Lung (tissue), 12 donors: ENCODE data around the gene CCDC34. TPM values are rescaled to one million over a fixed set of nuclear protein-coding genes. Genes with fewer than 3 reads are reported as not detected.
A peak's percentile ranks its signal among the peaks of the same experiment; 100 is the strongest.

Source experiments
- ATAC-seq: fragments of 200-7000 bp; cut with Tn5 transposase; one replicate; pipeline ENCODE4 v1.9.1; 2020; ENCODE audit warnings: moderate number of reproducible peaks; ENCODE audit not compliant: insufficient read depth, low FRiP score
- DNase-seq, 3 donors: peaks; one replicate each; pipeline ENCODE4 v3.0.0-alpha.2; 2013 to 2017
- H3K27ac ChIP-seq, 2 donors: one replicate each; pipeline ENCODE4 v1.5.1; 2013; ENCODE audit warnings: mild to moderate bottlenecking in 2 of 2, moderate library complexity in 2 of 2, control low read depth in 1 of 2, inconsistent platforms in 1 of 2, low read depth in 1 of 2, low read length in 1 of 2
- H3K27me3 ChIP-seq, 3 donors: one replicate each; pipeline ENCODE4 v1.5.1; 2013; ENCODE audit warnings: low read length in 2 of 3; ENCODE audit not compliant: control insufficient read depth in 3 of 3, insufficient read depth in 3 of 3
- H3K36me3 ChIP-seq, 4 donors: one replicate each; pipeline ENCODE4 v1.5.1; 2013; ENCODE audit warnings: low read length in 4 of 4, mild to moderate bottlenecking in 1 of 4, moderate library complexity in 1 of 4; ENCODE audit not compliant: control insufficient read depth in 4 of 4, insufficient read depth in 4 of 4
- H3K4me1 ChIP-seq, 5 donors: one replicate each; pipeline ENCODE4 v1.5.1; 2013; ENCODE audit warnings: low read length in 5 of 5, mild to moderate bottlenecking in 2 of 5, moderate library complexity in 1 of 5; ENCODE audit not compliant: control insufficient read depth in 5 of 5, insufficient read depth in 5 of 5
- H3K4me3 ChIP-seq: one replicate; pipeline ENCODE4 v1.5.1; 2013; ENCODE audit warnings: mild to moderate bottlenecking, control low read depth, moderate library complexity
- H3K9ac ChIP-seq, 2 donors: one replicate each; pipeline ENCODE4 v1.5.1; 2013; ENCODE audit warnings: low read length in 2 of 2, control low read depth in 1 of 2; ENCODE audit not compliant: insufficient read depth in 1 of 2
- H3K9me3 ChIP-seq, 4 donors: one replicate each; pipeline ENCODE4 v1.5.1; 2013; ENCODE audit warnings: low read length in 3 of 4, mild to moderate bottlenecking in 1 of 4, moderate library complexity in 1 of 4; ENCODE audit not compliant: control insufficient read depth in 4 of 4, insufficient read depth in 3 of 4
- CTCF ChIP-seq: IDR thresholded peaks from 2 replicates; pipeline ENCODE4 v1.5.1; 2012; ENCODE audit warnings: mild to moderate bottlenecking; ENCODE audit errors: control extremely low read depth, extremely low read depth
- WGBS, 2 donors: extraction: QIAGEN DNeasy Blood & Tissue Kit; methylation state at CpG; one replicate each; pipeline ENCODE4 v1.1.7; 2013; 5-methylcytosine and 5-hydroxymethylcytosine counted together
- polyA plus RNA-seq, 2 donors: library from polyadenylated mRNA; stranded (reverse); fragments of 200-250 nt; gene quantifications; one replicate each; pipeline ENCODE4 v1.2.1, GENCODE V29; 2013
- total RNA-seq, 2 donors: library from RNA; depleted of rRNA in 1 of 2; stranded (reverse); fragments of >200 nt in 1 of 2; gene quantifications; one replicate each; pipeline ENCODE4 v1.2.1, GENCODE V29; 2014 to 2021
- donor health status: control.
- donor health status: control.
- donor health status: Bipolar disorder and iron deficiency.
- donor health status: healthy.
- donor health status: DM: yes; HTN: yes; CAD: no.

Gene CCDC34
- total and polyA plus RNA-seq, 4 donors: 2.3 to 4.0 (median 3.5) TPM

GRCh38 chr11:27312110-27312509, 50.9 kb downstream of the CCDC34 start:
- ATAC-seq (no peak), DNase-seq (peak in 2 of 3 donors; percentile 77 to 83)
- Histone ChIP-seq H3K9me3 (no peaks in the 10 kb centered on the region), H3K4me3 (no peak overlapping the region), H3K36me3 (no peaks in the 10 kb centered on the region), H3K9ac (no peak overlapping the region), H3K27me3 (no peaks in the 10 kb centered on the region), H3K4me1 (peaks cover 0 to 13% (median 0%) of the 10 kb centered on the region in 5 donors), H3K27ac (no peak overlapping the region)
- TF ChIP-seq CTCF: no peak
- WGBS, 2 donors: 68 to 80% methylated on average over 2 of the region's 2 CpGs

GRCh38 chr11:27310707-27311106, 52.3 kb downstream of the CCDC34 start:
- Histone ChIP-seq H3K9ac (no peak overlapping the region), H3K36me3 (no peaks in the 10 kb centered on the region), H3K4me3 (no peak overlapping the region), H3K9me3 (peaks cover 0 to under 1% (median 0%) of the 10 kb centered on the region in 4 donors), H3K27ac (no peak overlapping the region), H3K27me3 (no peaks in the 10 kb centered on the region), H3K4me1 (peaks cover 0 to 13% (median 0%) of the 10 kb centered on the region in 5 donors)
- DNase-seq (no peak), ATAC-seq (no peak)
- no peak for TF ChIP-seq CTCF

- TF ChIP-seq CTCF: no peak
- H3K9ac ChIP-seq: no peak overlapping the region
- no peak for ATAC-seq
- peaks cover 0 to 13% (median 0%) of the 10 kb centered on the region in 5 donors for H3K4me1 ChIP-seq
- no peak for DNase-seq
- H3K27me3 ChIP-seq: no peaks in the 10 kb centered on the region
- H3K9me3 ChIP-seq: peaks cover 0 to 6% (median 0%) of the 10 kb centered on the region in 4 donors
- no peak overlapping the region for H3K27ac ChIP-seq
- H3K36me3 ChIP-seq: no peaks in the 10 kb centered on the region
- no peak overlapping the region for H3K4me3 ChIP-seq
Observed at GRCh38 chr11:27310182-27310581, 52.8 kb downstream of the CCDC34 start.

- no peak overlapping the region for H3K27ac ChIP-seq
- H3K27me3 ChIP-seq: no peaks in the 10 kb centered on the region
- DNase-seq (peak in 2 of 3 donors; percentile 26 to 31), ATAC-seq (no peak)
- H3K9ac ChIP-seq: no peak overlapping the region
- peaks cover 0 to 13% (median 0%) of the 10 kb centered on the region in 5 donors for H3K4me1 ChIP-seq
- peaks cover 0 to 9% (median 0%) of the 10 kb centered on the region in 4 donors for H3K9me3 ChIP-seq
- no peak overlapping the region for H3K4me3 ChIP-seq
- H3K36me3 ChIP-seq: no peaks in the 10 kb centered on the region
- no peak for TF ChIP-seq CTCF
- 85 to 89% methylated on average over 5 of the region's 5 CpGs for WGBS, 2 donors
Observed at GRCh38 chr11:27309046-27309445, 54.0 kb downstream of the CCDC34 start.
